ENCODE results near the gene RELCH.
"Not testable (repeated sequence)": the region's sequence is repeated elsewhere in the genome, so short reads cannot be mapped to it uniquely, and the experiment has no call there.

DNA sequence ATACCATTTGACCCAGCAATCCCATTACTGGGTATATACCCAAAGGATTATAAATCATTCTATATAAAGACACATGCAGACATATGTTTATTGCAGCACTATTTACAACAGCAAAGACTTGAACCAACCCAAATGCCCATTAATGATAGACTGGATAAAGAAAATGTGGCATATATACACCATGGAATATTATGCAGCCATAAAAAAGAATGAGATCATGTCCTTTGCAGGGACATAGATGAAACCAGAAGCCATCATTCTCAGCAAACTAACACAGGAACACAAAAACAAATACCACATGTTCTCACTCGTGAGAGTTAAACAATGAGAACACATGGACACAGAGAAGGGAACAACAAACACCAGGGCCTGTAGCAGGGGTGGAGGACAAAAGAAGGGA is 20.5 kb upstream of the RELCH start:
- TF ChIP-seq, protein P1, sequence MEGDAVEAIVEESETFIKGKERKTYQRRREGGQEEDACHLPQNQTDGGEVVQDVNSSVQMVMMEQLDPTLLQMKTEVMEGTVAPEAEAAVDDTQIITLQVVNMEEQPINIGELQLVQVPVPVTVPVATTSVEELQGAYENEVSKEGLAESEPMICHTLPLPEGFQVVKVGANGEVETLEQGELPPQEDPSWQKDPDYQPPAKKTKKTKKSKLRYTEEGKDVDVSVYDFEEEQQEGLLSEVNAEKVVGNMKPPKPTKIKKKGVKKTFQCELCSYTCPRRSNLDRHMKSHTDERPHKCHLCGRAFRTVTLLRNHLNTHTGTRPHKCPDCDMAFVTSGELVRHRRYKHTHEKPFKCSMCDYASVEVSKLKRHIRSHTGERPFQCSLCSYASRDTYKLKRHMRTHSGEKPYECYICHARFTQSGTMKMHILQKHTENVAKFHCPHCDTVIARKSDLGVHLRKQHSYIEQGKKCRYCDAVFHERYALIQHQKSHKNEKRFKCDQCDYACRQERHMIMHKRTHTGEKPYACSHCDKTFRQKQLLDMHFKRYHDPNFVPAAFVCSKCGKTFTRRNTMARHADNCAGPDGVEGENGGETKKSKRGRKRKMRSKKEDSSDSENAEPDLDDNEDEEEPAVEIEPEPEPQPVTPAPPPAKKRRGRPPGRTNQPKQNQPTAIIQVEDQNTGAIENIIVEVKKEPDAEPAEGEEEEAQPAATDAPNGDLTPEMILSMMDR (IDR thresholded peaks at IDR 0.05): not testable (repeated sequence)
- not testable (repeated sequence) for TF ChIP-seq POLR2A (IDR thresholded peaks at IDR 0.05)

All from lower leg skin (tissue), 3 donors.